Natural killer cell (primary cell): Measurements from ENCODE around the gene S100A13. TPM values are rescaled to one million over a fixed set of nuclear protein-coding genes. Genes with fewer than 3 reads are reported as not detected.
"Not testable (repeated sequence)": the region's sequence is repeated elsewhere in the genome, so short reads cannot be mapped to it uniquely, and the experiment has no call there.

ENCODE experiments used
- ATAC-seq, 3 donors: fragments of 150-1000 bp in 2 of 3; fragments of 200-7000 bp in 1 of 3; cut with Tn5 transposase; 1 replicate in 1 of 3; 2 replicates in 2 of 3; pipeline ENCODE4 v1.10.0; 2021; ENCODE audit warnings: mild to moderate bottlenecking in 2 of 3, moderate library complexity in 2 of 3
- DNase-seq, 2 donors: peaks; one replicate each; pipeline versions ENCODE4 v3.0.0 to v3.0.0-alpha.2; 2013 to 2021; ENCODE audit warnings: mixed read lengths in 1 of 2
- H3K27ac ChIP-seq: one replicate; pipeline ENCODE4 v1.5.1; 2013; ENCODE audit warnings: mild to moderate bottlenecking, low read length
- H3K27me3 ChIP-seq: one replicate; pipeline ENCODE4 v1.6.1; 2013; ENCODE audit warnings: low read length; ENCODE audit not compliant: control insufficient read depth, insufficient read depth
- H3K36me3 ChIP-seq: one replicate; pipeline ENCODE4 v1.6.1; 2013; ENCODE audit warnings: low read length; ENCODE audit not compliant: control insufficient read depth, insufficient read depth
- H3K4me1 ChIP-seq: one replicate; pipeline ENCODE4 v1.6.1; 2013; ENCODE audit warnings: low read length; ENCODE audit not compliant: control insufficient read depth, insufficient read depth
- H3K4me3 ChIP-seq: one replicate; pipeline ENCODE4 v1.5.1; 2013; ENCODE audit warnings: low read length
- H3K9me3 ChIP-seq: one replicate; pipeline ENCODE4 v1.6.1; 2013; ENCODE audit warnings: low read length; ENCODE audit not compliant: control insufficient read depth, insufficient read depth
- H3K27ac Mint-ChIP-seq, 2 donors: one replicate each; pipeline ENCODE4 v1.8.0; 2022; ENCODE audit warnings: mild to moderate bottlenecking in 2 of 2, mixed read lengths in 2 of 2, moderate library complexity in 1 of 2
- H3K27me3 Mint-ChIP-seq, 2 donors: one replicate each; pipeline ENCODE4 v1.8.0; 2022; ENCODE audit warnings: low read depth in 2 of 2, mixed read lengths in 2 of 2
- H3K36me3 Mint-ChIP-seq: one replicate; pipeline ENCODE4 v1.8.0; 2022; ENCODE audit warnings: mixed read lengths
- H3K4me1 Mint-ChIP-seq, 2 donors: one replicate each; pipeline ENCODE4 v1.8.0; 2022; ENCODE audit warnings: mixed read lengths in 2 of 2
- H3K4me3 Mint-ChIP-seq: one replicate; pipeline ENCODE4 v1.8.0; 2022; ENCODE audit warnings: mild to moderate bottlenecking, moderate library complexity, mixed read lengths
- H3K9me3 Mint-ChIP-seq, 2 donors: one replicate each; pipeline ENCODE4 v1.8.0; 2022; ENCODE audit warnings: mixed read lengths in 2 of 2
- CTCF ChIP-seq: fragments of 200-600 bp; IDR thresholded peaks from one replicate; pipeline ENCODE4 v1.8.0; 2022; ENCODE audit warnings: antibody characterized with exemption
- WGBS: methylation state at CpG from one replicate; pipeline ENCODE4 v1.1.7; 2013; ENCODE audit warnings: missing lambda C conversion rate; ENCODE audit not compliant: insufficient coverage; 5-methylcytosine and 5-hydroxymethylcytosine counted together
- intact Hi-C: fragments of 100-400 bp; cut with micrococcal nuclease; formaldehyde crosslinking; loops from one replicate; pipeline ENCODE4 v1.14.2; 2022
- total RNA-seq, 4 donors: library from RNA; stranded (reverse); fragments of 120-200 nt in 1 of 4; gene quantifications; one replicate each; pipeline versions ENCODE4 v1.2.3 to v1.2.4, GENCODE V29; 2013 to 2022

Gene S100A13
- total RNA-seq, 3 donors from 2014 or later (not counting 1 experiment from before 2014, with no cell fraction given) = 4.0 to 5.8 (median 4.1) TPM

- WGBS = 80% methylated on average over 2 of the region's 2 CpGs
- DNase-seq (no peak), ATAC-seq (no peak)
- H3K36me3 Mint-ChIP-seq = no peaks in the 10 kb centered on the region
- no peaks in the 10 kb centered on the region for H3K9me3 Mint-ChIP-seq
- Histone ChIP-seq H3K4me3 (no peak overlapping the region), H3K9me3 (no peaks in the 10 kb centered on the region), H3K27me3 (no peaks in the 10 kb centered on the region), H3K27ac (no peak overlapping the region), H3K36me3 (no peaks in the 10 kb centered on the region), H3K4me1 (no peaks in the 10 kb centered on the region)
- TF ChIP-seq CTCF = no peak
- H3K27me3 Mint-ChIP-seq = peaks cover 17 to 19% of the 10 kb centered on the region in 2 donors
- no peaks in the 10 kb centered on the region for H3K4me1 Mint-ChIP-seq
- intact Hi-C loops = no loop called here
- H3K4me3 Mint-ChIP-seq = no peak overlapping the region
- no peak overlapping the region for H3K27ac Mint-ChIP-seq
Observed at GRCh38 chr1:153588482-153588881, 38.8 kb downstream of the S100A13 start.

GRCh38 chr1:153588033-153588432 is 39.3 kb downstream of the S100A13 start:
- intact Hi-C loops, H3K4me1 Mint-ChIP-seq, H3K27me3 ChIP-seq, DNase-seq, H3K36me3 Mint-ChIP-seq, H3K36me3 ChIP-seq, H3K27ac Mint-ChIP-seq, ATAC-seq, H3K9me3 Mint-ChIP-seq, H3K4me1 ChIP-seq, H3K27ac ChIP-seq, H3K4me3 Mint-ChIP-seq, H3K4me3 ChIP-seq, H3K9me3 ChIP-seq: not testable (repeated sequence)
- H3K27me3 Mint-ChIP-seq = peaks cover 17 to 19% of the 10 kb centered on the region in 2 donors
- WGBS = 99% methylated on average over 9 of the region's 10 CpGs

GRCh38 chr1:153587314-153587713 is 40.0 kb downstream of the S100A13 start:
- no peaks in the 10 kb centered on the region for H3K9me3 ChIP-seq
- no peak for ATAC-seq
- Mint-ChIP-seq H3K36me3 (no peaks in the 10 kb centered on the region), H3K27me3 (peaks cover 17 to 19% of the 10 kb centered on the region in 2 donors), H3K9me3 (no peaks in the 10 kb centered on the region), H3K4me1 (no peaks in the 10 kb centered on the region), H3K4me3 (no peak overlapping the region), H3K27ac (no peak overlapping the region)
- no peak for TF ChIP-seq CTCF
- no peak for DNase-seq
- no peaks in the 10 kb centered on the region for H3K27me3 ChIP-seq
- no peak overlapping the region for H3K4me3 ChIP-seq
- H3K4me1 ChIP-seq = no peaks in the 10 kb centered on the region
- no peak overlapping the region for H3K27ac ChIP-seq
- H3K36me3 ChIP-seq = no peaks in the 10 kb centered on the region
- 77% methylated on average over 4 of the region's 5 CpGs for WGBS
- intact Hi-C loops = no loop called here

- ATAC-seq (no peak), DNase-seq (no peak)
- peaks cover 17 to 19% of the 10 kb centered on the region in 2 donors for H3K27me3 Mint-ChIP-seq
- H3K27me3 ChIP-seq = no peaks in the 10 kb centered on the region
- 86% methylated on average over 1 of the region's 1 CpG for whole genome bisulfite sequencing
- no peak overlapping the region for H3K27ac ChIP-seq
- no peaks in the 10 kb centered on the region for H3K9me3 ChIP-seq
- H3K36me3 Mint-ChIP-seq = no peaks in the 10 kb centered on the region
- H3K4me3 ChIP-seq = no peak overlapping the region
- intact Hi-C loops = no loop called here
- H3K27ac Mint-ChIP-seq = no peak overlapping the region
- no peaks in the 10 kb centered on the region for H3K36me3 ChIP-seq
- H3K4me1 Mint-ChIP-seq = no peaks in the 10 kb centered on the region
- TF ChIP-seq CTCF = no peak
- H3K4me1 ChIP-seq = no peaks in the 10 kb centered on the region
- no peaks in the 10 kb centered on the region for H3K9me3 Mint-ChIP-seq
- H3K4me3 Mint-ChIP-seq = no peak overlapping the region
Observed at GRCh38 chr1:153586347-153586746, 41.0 kb downstream of the S100A13 start.
